ENCODE results near the gene IL17RB. TPM values are rescaled to one million over a fixed set of nuclear protein-coding genes. Genes with fewer than 3 reads are reported as not detected.

Gene IL17RB
- polyA plus RNA-seq, 1 donor (not counting 4 experiments of a cell fraction or from before 2014, with no cell fraction given): not detected

DNA sequence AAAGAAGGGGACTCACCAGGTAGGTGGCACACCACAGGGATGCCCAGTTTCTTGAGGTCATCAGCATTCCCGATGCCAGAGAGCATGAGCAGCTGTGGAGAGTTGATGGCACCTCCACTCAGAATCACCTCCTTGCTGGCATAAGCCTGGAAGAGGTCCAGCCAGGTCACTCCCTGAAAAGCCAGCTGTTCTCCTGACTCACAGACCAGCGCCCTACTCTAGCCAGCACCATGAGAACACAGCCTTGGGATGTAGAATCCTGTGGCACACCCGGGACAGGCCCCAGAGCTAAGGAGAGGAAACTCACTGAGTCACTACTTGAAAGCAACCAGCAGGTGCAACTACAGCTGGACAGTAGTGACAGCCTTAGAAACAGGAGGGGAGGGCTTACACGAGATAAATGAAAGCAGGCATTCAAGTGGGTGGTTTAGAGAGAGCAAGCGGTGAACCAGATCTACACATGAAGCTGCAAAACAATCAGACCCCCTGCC, 24.7 kb upstream of the IL17RB start:
- Histone ChIP-seq H3K79me2 (ENCODE audit: control insufficient read depth, insufficient read depth, low read length) (no peaks in the 10 kb centered on the region), H3K9me3 (ENCODE audit: control insufficient read depth, low read depth, low read length) (no peaks in the 10 kb centered on the region), H3K9me1 (ENCODE audit: control insufficient read depth, extremely low read depth, insufficient read depth, low read length) (no peaks in the 10 kb centered on the region), H3K4me1 (ENCODE audit: control insufficient read depth, extremely low read depth, insufficient read depth, low read length) (no peaks in the 10 kb centered on the region), H4K20me1 (ENCODE audit: control insufficient read depth, extremely low read depth, insufficient read depth, low read length) (no peaks in the 10 kb centered on the region), H3K9ac (ENCODE audit: control insufficient read depth, extremely low read depth, insufficient read depth, low read length) (no peak overlapping the region), H3K27ac (ENCODE audit: control insufficient read depth, insufficient read depth, low read length) (no peak overlapping the region), H3K4me2 (ENCODE audit: control insufficient read depth, extremely low read depth, insufficient read depth, low read depth, low read length) (no peak overlapping the region), H3K27me3 (ENCODE audit: control insufficient read depth, extremely low read depth, insufficient read depth, low read length) (no peaks in the 10 kb centered on the region), H2AFZ (ENCODE audit: control insufficient read depth, low read length) (no peak overlapping the region), H3K36me3 (ENCODE audit: control insufficient read depth in 2 of 2, extremely low read depth in 1 of 2, insufficient read depth in 2 of 2, low read length in 2 of 2) (no peaks in the 10 kb centered on the region), H3K4me3 (ENCODE audit: control insufficient read depth in 2 of 3, extremely low read depth in 1 of 3, insufficient read depth in 2 of 3, low read depth in 1 of 3, low read length in 3 of 3) (no peak overlapping the region)
- TF ChIP-seq EZH2 (IDR thresholded peaks at IDR 0.05; ENCODE audit: low read length): no peak
- TF ChIP-seq, protein P1, sequence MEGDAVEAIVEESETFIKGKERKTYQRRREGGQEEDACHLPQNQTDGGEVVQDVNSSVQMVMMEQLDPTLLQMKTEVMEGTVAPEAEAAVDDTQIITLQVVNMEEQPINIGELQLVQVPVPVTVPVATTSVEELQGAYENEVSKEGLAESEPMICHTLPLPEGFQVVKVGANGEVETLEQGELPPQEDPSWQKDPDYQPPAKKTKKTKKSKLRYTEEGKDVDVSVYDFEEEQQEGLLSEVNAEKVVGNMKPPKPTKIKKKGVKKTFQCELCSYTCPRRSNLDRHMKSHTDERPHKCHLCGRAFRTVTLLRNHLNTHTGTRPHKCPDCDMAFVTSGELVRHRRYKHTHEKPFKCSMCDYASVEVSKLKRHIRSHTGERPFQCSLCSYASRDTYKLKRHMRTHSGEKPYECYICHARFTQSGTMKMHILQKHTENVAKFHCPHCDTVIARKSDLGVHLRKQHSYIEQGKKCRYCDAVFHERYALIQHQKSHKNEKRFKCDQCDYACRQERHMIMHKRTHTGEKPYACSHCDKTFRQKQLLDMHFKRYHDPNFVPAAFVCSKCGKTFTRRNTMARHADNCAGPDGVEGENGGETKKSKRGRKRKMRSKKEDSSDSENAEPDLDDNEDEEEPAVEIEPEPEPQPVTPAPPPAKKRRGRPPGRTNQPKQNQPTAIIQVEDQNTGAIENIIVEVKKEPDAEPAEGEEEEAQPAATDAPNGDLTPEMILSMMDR (optimal IDR thresholded peaks at IDR 0.05 in 1 of 3, IDR thresholded peaks at IDR 0.05 in 1 of 3, conservative IDR thresholded peaks at IDR 0.05 in 1 of 3; ENCODE audit: extremely low read depth in 1 of 3, insufficient read depth in 2 of 3, low read length in 3 of 3): no peak
- dilution Hi-C loops (cut with MboI; ENCODE audit: extremely low pct_ligation_motif_present, low sequenced_read_pairs): no loop called here
- DNase-seq (ENCODE audit: low read depth, low spot score): no peak
- FAIRE-seq: no peak

DNA sequence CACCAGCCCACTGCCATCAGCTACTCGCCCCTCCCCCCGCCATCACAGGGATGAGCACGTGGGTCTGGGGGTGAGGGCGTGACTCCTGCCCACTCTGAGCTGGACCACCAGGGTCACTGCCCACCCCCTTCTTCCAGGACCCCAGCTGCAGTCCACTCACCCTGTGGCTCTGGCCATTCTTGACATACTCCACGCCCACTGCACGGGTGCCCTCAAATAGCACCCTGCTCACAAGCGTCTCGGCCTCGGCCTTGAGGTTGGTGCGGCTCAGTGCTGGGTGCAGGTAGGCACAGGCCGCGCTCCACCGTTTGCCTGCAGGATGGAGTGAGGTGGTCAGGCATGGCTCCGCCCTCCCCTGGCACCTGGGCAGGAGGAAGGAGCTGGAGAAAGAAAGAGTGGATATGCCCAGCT, 24.0 kb upstream of the IL17RB start:
- no peaks in the 10 kb centered on the region for H3K79me2 ChIP-seq (ENCODE audit: control insufficient read depth, insufficient read depth, low read length)
- no peaks in the 10 kb centered on the region for H3K4me1 ChIP-seq (ENCODE audit: control insufficient read depth, extremely low read depth, insufficient read depth, low read length)
- dilution Hi-C loops (cut with MboI; ENCODE audit: extremely low pct_ligation_motif_present, low sequenced_read_pairs): no loop called here

More for the DNA sequence above, 24.0 kb upstream of the IL17RB start:
- Histone ChIP-seq H3K9me3 (ENCODE audit: control insufficient read depth, low read depth, low read length) (no peaks in the 10 kb centered on the region), H4K20me1 (ENCODE audit: control insufficient read depth, extremely low read depth, insufficient read depth, low read length) (no peaks in the 10 kb centered on the region), H3K36me3 (ENCODE audit: control insufficient read depth in 2 of 2, extremely low read depth in 1 of 2, insufficient read depth in 2 of 2, low read length in 2 of 2) (no peaks in the 10 kb centered on the region), H3K4me2 (ENCODE audit: control insufficient read depth, extremely low read depth, insufficient read depth, low read depth, low read length) (no peak overlapping the region), H3K4me3 (ENCODE audit: control insufficient read depth in 2 of 3, extremely low read depth in 1 of 3, insufficient read depth in 2 of 3, low read depth in 1 of 3, low read length in 3 of 3) (no peak overlapping the region), H3K27ac (ENCODE audit: control insufficient read depth, insufficient read depth, low read length) (no peak overlapping the region), H3K9ac (ENCODE audit: control insufficient read depth, extremely low read depth, insufficient read depth, low read length) (no peak overlapping the region), H2AFZ (ENCODE audit: control insufficient read depth, low read length) (no peak overlapping the region), H3K27me3 (ENCODE audit: control insufficient read depth, extremely low read depth, insufficient read depth, low read length) (no peaks in the 10 kb centered on the region), H3K9me1 (ENCODE audit: control insufficient read depth, extremely low read depth, insufficient read depth, low read length) (no peaks in the 10 kb centered on the region)
- no peak for FAIRE-seq
- TF ChIP-seq EZH2 (IDR thresholded peaks at IDR 0.05; ENCODE audit: low read length): no peak
- TF ChIP-seq, protein P1 (optimal IDR thresholded peaks at IDR 0.05 in 1 of 3, IDR thresholded peaks at IDR 0.05 in 1 of 3, conservative IDR thresholded peaks at IDR 0.05 in 1 of 3; ENCODE audit: extremely low read depth in 1 of 3, insufficient read depth in 2 of 3, low read length in 3 of 3): no peak
- DNase-seq (ENCODE audit: low read depth, low spot score): no peak
